ENCODE data around the gene IGF1R.

- no peak for TF ChIP-seq POLR2A (IDR thresholded peaks at IDR 0.05; ENCODE audit: borderline replicate concordance, extremely low read depth, insufficient read depth, insufficient read length)
- TF ChIP-seq CTCF (IDR thresholded peaks at IDR 0.05 in 2 of 3, conservative IDR thresholded peaks at IDR 0.05 in 1 of 3; ENCODE audit: borderline replicate concordance in 1 of 3, insufficient read depth in 1 of 3, low read depth in 2 of 3, low read length in 2 of 3): no peak
- TF ChIP-seq TCF7L2 (IDR thresholded peaks at IDR 0.05; ENCODE audit: borderline replicate concordance, extremely low read depth, insufficient read depth, insufficient read length): no peak
- TF ChIP-seq CEBPB (IDR thresholded peaks at IDR 0.05; ENCODE audit: low read depth): no peak
- no peak for TF ChIP-seq EZH2 (IDR thresholded peaks at IDR 0.05)
- TF ChIP-seq POLR2AphosphoS5 (IDR thresholded peaks at IDR 0.05; ENCODE audit: low read depth, low read length): no peak
- no peak for TF ChIP-seq RAD21 (IDR thresholded peaks at IDR 0.05; ENCODE audit: low read depth)
- TF ChIP-seq ATF3 (IDR thresholded peaks at IDR 0.05): no peak
- TF ChIP-seq FOSL1 (IDR thresholded peaks at IDR 0.05; ENCODE audit: low read depth): no peak
- no peak for TF ChIP-seq EGR1 (IDR thresholded peaks at IDR 0.05; ENCODE audit: low read depth)
- TF ChIP-seq SIN3A (IDR thresholded peaks at IDR 0.05; ENCODE audit: low read depth): no peak
- TF ChIP-seq JUND (IDR thresholded peaks at IDR 0.05): no peak
- no peak for TF ChIP-seq YY1 (IDR thresholded peaks at IDR 0.05; ENCODE audit: extremely low read depth, insufficient replicate concordance, low read depth, low read length)
- no peak for TF ChIP-seq ELF1 (IDR thresholded peaks at IDR 0.05; ENCODE audit: borderline replicate concordance, low read depth)
Observed at GRCh38 chr15:98692213-98692612, 43.9 kb downstream of the IGF1R start.
